GM21529 (cell line): ENCODE results near the gene HOXD10.

Source experiments
- ATAC-seq: cut with Tn5 transposase; IDR thresholded peaks from one replicate; pipeline ENCODE4 v1.9.1; 2021; ENCODE audit not compliant: unreplicated experiment

Gene HOXD10

GRCh38 chr2:176122052-176122682, 5.6 kb downstream of the HOXD10 start:
- no peak for ATAC-seq

DNA sequence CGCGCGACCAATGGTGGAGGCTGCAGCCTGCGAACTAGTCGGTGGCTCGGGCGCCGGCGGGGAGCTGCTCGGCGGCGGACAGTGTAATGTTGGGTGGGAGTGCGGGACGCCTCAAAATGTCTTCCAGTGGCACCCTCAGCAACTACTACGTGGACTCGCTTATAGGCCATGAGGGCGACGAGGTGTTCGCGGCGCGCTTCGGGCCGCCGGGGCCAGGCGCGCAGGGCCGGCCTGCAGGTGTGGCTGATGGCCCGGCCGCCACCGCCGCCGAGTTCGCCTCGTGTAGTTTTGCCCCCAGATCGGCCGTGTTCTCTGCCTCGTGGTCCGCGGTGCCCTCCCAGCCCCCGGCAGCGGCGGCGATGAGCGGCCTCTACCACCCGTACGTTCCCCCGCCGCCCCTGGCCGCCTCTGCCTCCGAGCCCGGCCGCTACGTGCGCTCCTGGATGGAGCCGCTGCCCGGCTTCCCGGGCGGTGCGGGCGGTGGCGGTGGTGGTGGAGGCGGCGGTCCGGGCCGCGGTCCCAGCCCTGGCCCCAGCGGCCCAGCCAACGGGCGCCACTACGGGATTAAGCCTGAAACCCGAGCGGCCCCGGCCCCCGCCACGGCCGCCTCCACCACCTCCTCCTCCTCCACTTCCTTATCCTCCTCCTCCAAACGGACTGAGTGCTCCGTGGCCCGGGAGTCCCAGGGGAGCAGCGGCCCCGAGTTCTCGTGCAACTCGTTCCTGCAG, 6.3 kb downstream of the HOXD10 start, which contains the start of gene HOXD9:
Gene HOXD9, plus strand, starts transcription at position 37 of the 728 bp plus-strand sequence. Its CDS starts 50 bp downstream, at position 87.
- ATAC-seq, result no peak

- ATAC-seq, result no peak
Observed at GRCh38 chr2:176123411-176124109, 7.0 kb downstream of the HOXD10 start.

GRCh38 chr2:176124110-176124946, 7.8 kb downstream of the HOXD10 start:
- no peak for ATAC-seq

GRCh38 chr2:176124947-176125771, 8.6 kb downstream of the HOXD10 start:
- no peak for ATAC-seq

GRCh38 chr2:176125772-176126054, 9.1 kb downstream of the HOXD10 start:
- ATAC-seq, result no peak

DNA sequence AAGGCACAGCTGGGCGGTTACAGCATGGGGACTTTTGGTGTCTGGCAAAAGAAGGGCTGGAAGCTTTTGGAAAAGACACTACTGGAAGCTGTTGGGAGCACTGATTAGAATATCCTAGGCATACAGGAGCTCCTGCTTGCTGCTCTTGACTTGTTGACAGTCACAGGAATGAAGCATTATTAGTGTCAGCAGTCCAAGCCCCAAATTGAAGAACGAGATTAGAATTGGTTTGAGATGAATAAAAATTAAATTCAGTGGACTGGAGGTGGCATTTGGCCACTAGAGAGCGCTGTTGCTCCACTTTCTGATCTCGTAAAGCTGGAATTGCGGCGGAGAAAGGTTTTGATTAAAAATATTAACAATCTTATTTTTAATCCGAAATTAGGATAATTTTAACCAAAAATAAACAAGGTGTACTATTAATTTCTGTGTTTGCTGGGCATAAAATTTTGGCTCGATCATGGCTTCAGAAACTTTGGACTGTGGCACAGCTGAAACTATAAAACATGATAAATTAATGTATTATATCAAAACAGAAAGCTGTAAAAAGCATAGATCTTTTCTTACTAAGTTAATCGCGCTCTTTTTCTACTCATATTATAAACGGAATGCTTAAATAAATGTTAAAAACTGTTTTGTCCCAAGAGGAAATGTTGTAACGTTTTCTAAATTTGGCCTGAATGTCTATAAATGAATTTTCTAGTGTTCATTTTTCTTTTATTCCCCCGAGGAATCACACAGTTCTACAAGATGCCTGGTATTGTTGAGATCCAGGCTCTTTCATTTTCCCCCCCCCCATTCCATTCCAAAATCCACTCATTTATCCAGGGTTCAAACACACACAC, 10.6 kb downstream of the HOXD10 start:
- ATAC-seq, result no peak

DNA sequence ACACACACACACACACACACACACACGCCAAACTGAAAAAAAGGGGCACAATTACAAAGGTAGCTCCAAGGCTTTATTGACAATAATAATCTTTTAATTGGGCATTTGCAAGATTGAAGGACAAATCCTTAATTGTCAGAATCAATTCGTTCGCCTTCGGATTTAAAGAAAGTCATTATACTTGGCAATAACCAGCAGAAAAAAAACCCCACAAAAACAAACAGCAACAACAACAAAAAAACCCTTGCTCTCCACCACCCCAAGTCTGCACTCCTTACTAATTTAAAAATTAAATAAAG, 11.1 kb downstream of the HOXD10 start:
- ATAC-seq, result no peak

GRCh38 chr2:176128172-176128981, 11.8 kb downstream of the HOXD10 start:
- ATAC-seq, result no peak

GRCh38 chr2:176128982-176129796, 12.6 kb downstream of the HOXD10 start, which contains the start of gene HOXD8:
HOXD8 (plus strand) TSS chr2:176129705; CDS start chr2:176130367, 662 bp downstream.
- ATAC-seq, result no peak

DNA sequence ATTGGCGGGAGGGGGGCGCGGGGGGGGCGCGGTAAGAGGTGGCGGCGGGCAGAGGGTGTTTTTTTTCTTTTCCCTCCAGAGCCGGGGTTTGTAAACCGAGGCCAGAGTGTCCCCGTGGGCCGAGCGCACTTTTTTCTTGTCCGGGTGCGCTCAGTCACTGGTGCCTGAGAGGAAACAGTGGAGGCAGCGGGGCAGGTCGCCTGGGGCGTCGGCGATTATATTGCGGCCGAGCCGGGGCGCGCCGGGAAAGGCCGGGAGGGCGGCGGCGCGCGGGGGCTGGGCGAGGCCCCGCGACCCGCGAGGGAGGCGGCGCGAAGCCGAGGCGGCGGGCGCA, 13.2 kb downstream of the HOXD10 start:
- no peak for ATAC-seq

DNA sequence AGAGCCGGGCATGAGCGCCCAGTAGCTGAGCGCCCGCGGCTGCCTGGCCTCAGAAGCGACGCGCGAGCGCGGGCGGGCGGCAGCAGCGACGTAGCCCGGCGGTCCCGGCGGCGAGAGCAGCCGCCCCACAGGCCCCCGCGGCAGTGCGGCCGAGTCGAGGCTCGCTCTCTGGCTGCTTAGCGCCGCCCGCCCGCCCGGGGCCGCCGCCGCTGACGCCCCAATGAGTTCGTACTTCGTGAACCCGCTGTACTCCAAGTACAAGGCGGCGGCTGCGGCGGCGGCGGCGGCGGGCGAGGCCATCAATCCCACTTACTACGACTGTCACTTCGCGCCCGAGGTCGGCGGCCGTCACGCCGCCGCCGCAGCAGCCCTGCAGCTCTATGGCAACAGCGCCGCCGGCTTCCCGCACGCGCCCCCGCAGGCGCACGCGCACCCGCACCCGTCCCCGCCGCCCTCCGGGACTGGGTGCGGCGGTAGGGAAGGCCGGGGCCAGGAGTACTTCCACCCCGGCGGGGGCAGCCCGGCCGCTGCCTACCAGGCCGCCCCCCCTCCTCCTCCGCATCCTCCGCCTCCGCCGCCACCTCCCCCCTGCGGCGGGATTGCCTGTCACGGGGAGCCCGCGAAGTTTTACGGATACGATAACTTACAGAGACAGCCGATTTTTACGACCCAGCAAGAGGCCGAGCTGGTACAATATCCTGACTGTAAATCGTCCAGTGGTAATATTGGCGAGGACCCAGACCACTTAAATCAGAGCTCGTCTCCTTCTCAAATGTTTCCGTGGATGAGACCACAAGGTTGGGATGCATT, 13.8 kb downstream of the HOXD10 start:
- ATAC-seq, result no peak

- no peak for ATAC-seq
Observed at GRCh38 chr2:176130957-176131847, 14.6 kb downstream of the HOXD10 start.

GRCh38 chr2:176131848-176132158, 15.2 kb downstream of the HOXD10 start:
- no peak for ATAC-seq

DNA sequence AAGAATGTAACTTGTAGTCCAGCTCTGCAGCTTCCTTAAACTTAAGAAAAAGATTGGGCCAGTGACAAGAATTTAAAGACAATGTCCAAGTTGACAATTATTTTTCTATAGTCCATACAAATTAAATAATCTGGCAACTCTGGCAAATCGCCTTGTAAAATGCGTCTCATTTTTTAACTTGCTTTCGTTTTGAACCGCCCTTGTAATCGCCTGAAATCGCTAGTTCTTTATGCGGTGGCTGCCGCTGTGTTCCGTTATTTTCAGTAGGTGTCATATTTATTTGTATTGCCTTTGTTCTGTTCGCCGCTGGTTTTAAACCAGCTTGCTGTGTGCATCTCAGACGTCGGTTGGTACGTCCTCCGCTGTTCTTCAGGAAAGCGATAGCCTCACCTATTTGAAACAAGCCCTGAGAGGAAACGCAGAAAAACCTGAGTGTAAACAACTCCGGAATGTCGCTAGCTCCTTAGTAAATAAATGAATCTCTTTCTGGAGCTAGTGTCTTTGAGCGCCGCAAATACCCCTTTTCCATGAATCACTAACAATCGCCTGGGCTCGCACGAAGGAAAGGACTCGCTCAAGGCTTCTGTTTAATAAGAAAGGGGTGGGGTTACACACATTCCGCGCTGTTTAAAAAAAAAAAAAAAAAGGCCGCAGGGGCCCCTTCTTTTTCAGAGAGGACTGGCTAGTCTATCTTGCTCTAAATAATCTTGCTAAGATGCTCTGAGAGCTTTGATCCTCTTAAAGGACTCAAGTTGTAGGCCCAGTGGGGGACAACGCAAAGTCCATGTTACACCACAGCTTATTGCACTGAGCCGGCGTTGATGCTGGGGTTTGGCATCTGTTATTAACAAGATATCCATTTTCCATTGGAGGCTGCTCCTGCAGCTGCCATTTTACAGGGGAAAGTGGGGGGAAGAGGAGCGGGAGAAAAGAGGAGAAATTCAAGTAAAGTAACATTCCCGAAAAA, 15.9 kb downstream of the HOXD10 start:
- ATAC-seq, result no peak
